Adipocyte (in vitro differentiated cells): Measurements from ENCODE around the gene PPAN.

Experiments
- DNase-seq: peaks from one replicate; pipeline ENCODE4 v3.0.0-alpha.2; 2015; ENCODE audit warnings: low read depth
- H3K27me3 ChIP-seq: replicated peaks from 2 replicates; pipeline ENCODE4 v1.7.0; 2013; ENCODE audit warnings: mild to moderate bottlenecking, low read length, moderate library complexity; ENCODE audit not compliant: control insufficient read depth, insufficient read depth
- H3K36me3 ChIP-seq: 2 replicates; pipeline ENCODE4 v1.7.0; 2013; ENCODE audit warnings: low read length, mild to moderate bottlenecking, moderate library complexity; ENCODE audit not compliant: control insufficient read depth, insufficient read depth, severe bottlenecking
- H3K4me1 ChIP-seq: 2 replicates; pipeline ENCODE4 v1.7.0; 2013; ENCODE audit warnings: mild to moderate bottlenecking, low read length, moderate library complexity; ENCODE audit not compliant: control insufficient read depth, insufficient read depth
- H3K4me3 ChIP-seq: 2 replicates; pipeline ENCODE4 v1.7.0; 2013; ENCODE audit warnings: mild to moderate bottlenecking, low read length, moderate library complexity
- H3K9ac ChIP-seq: 2 replicates; pipeline ENCODE4 v1.7.0; 2013; ENCODE audit warnings: mild to moderate bottlenecking, low read length, moderate library complexity
- H3K9me3 ChIP-seq: 2 replicates; pipeline ENCODE4 v1.7.0; 2013; ENCODE audit warnings: mild to moderate bottlenecking, low read length, moderate library complexity; ENCODE audit not compliant: control insufficient read depth

The PPAN gene, protein sequence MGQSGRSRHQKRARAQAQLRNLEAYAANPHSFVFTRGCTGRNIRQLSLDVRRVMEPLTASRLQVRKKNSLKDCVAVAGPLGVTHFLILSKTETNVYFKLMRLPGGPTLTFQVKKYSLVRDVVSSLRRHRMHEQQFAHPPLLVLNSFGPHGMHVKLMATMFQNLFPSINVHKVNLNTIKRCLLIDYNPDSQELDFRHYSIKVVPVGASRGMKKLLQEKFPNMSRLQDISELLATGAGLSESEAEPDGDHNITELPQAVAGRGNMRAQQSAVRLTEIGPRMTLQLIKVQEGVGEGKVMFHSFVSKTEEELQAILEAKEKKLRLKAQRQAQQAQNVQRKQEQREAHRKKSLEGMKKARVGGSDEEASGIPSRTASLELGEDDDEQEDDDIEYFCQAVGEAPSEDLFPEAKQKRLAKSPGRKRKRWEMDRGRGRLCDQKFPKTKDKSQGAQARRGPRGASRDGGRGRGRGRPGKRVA

DNA sequence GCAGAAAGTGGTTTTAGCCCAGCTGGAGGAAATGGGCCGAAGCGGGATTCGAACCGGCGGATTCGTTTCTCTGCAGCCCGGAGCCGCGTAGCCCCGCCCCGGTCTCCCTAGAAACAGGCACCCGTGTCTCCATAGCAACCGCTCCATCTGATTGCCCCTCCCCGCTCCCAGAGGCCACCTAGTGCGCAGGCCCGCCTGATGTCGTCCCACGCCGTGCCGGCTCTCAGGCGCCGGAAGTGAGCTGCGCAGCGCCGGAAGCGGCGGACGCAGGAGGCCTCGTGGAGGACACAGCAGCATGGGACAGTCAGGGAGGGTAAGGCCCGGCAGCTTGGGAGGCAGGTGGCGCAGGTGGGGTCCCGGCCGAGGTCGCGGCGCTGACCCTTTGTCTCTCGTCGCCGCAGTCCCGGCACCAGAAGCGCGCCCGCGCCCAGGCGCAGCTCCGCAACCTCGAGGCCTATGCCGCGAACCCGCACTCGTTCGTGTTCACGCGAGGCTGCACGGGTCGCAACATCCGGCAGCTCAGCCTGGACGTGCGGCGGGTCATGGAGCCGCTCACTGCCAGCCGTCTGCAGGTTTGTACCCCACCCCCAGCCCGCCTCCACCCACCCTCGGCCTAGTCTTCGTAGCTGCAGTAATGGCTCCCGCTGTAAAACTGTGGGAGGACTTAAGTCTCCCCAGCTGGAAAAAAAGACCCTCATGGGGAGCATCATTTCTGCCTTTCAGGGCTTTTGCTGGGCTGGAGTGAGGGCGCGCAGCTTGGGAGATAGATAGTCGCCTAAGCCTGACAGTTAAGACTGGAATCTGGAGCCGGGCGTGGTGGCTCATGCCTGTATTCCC is at the start of gene PPAN:
Gene PPAN (plus strand): TSS at position 263 of the 837 bp plus-strand sequence. CDS start 33 bp downstream, at position 296.
- peaks cover 10% of the 10 kb centered on the region for H3K4me1 ChIP-seq
- H3K9me3 ChIP-seq, result no peaks in the 10 kb centered on the region
- no peaks in the 10 kb centered on the region for H3K27me3 ChIP-seq
- H3K36me3 ChIP-seq, result peaks cover 39% of the 10 kb centered on the region
- peak within 1 kb of the TSS; percentile 94 for H3K9ac ChIP-seq
- peak; percentile 100 for DNase-seq
- H3K4me3 ChIP-seq, result peak within 1 kb of the TSS; percentile 93

DNA sequence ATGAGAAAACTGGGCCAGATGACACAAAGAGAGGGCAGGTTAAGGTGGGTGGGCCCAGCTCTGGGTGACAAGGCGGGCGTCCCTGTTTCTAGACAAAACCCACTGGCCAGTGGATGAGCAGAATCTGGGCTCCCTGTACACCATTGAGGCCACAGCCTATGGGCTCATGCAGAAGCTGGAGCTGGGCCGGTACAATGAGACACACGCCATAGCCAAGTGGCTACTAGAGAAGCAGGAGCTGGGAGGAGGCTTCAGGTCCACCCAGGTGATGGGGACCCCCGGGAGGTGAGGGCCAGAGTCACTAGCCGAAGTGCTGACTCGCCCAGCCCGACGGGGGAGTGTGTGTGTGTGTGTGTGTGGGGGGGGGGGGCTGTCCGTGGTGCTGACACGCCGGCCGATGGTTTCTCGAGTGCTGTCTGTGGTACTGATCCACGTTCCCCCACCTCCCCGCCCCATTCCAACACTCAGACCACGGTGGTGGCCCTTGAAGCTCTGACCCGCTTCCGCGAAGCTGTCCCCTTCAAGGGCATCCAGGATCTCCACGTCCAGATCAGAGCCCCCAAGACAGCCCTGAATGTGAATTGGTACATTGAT is 44.3 kb upstream of the PPAN start:
- no peaks in the 10 kb centered on the region for H3K4me1 ChIP-seq
- H3K4me3 ChIP-seq, result no peak overlapping the region
- H3K36me3 ChIP-seq, result no peaks in the 10 kb centered on the region
- H3K27me3 ChIP-seq, result peaks cover 35% of the 10 kb centered on the region
- DNase-seq, result peak; percentile 11
- no peaks in the 10 kb centered on the region for H3K9me3 ChIP-seq
- no peak overlapping the region for H3K9ac ChIP-seq

DNA sequence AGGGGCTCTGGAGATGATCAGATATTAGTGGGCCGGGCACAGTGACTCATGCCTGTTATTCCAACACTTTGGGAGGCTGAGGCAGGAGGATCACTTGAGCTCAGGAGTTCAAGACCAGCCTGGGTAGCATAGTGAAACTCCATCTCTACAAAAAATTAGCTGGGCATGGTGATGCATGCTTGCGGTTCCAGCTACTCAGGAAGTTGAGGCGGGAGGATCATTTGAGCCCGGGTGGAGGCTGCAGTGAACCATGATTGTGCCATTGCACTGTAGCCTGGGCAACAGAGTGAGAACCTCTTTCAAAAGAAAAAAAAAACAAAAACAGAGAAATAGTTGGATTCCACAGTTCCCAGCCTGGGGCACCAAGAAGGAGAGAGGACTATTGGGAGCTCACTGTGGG is 38.0 kb upstream of the PPAN start:
- no peak overlapping the region for H3K4me3 ChIP-seq
- no peaks in the 10 kb centered on the region for H3K9me3 ChIP-seq
- H3K36me3 ChIP-seq, result no peaks in the 10 kb centered on the region
- no peak for DNase-seq
- H3K4me1 ChIP-seq, result no peaks in the 10 kb centered on the region
- no peak overlapping the region for H3K9ac ChIP-seq
- H3K27me3 ChIP-seq, result peaks cover 43% of the 10 kb centered on the region

DNA sequence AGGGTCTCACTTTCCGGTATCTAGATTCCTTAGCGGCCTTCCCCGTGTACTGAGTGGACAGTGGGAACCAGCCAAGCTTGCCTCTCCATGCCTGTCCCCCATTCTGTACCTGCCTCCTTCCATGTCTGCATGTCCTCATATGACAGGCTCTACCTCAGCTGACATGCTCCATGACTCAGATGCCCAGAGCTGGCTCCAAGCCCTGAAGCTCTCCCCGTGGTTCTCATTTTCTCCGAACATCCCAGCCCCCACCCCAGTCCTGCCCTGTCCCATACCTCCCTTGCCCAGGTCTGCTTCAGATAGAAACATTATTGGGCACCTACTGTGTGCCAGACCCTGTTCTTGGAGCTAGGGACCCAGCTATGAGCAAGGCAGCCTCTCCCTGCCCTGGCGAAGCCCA is 37.1 kb upstream of the PPAN start:
- Histone ChIP-seq H3K9me3 (peaks cover 6% of the 10 kb centered on the region), H3K4me3 (no peak overlapping the region), H3K9ac (no peak overlapping the region), H3K36me3 (no peaks in the 10 kb centered on the region), H3K27me3 (peaks cover 37% of the 10 kb centered on the region), H3K4me1 (no peaks in the 10 kb centered on the region)
- peak; percentile 5 for DNase-seq

DNA sequence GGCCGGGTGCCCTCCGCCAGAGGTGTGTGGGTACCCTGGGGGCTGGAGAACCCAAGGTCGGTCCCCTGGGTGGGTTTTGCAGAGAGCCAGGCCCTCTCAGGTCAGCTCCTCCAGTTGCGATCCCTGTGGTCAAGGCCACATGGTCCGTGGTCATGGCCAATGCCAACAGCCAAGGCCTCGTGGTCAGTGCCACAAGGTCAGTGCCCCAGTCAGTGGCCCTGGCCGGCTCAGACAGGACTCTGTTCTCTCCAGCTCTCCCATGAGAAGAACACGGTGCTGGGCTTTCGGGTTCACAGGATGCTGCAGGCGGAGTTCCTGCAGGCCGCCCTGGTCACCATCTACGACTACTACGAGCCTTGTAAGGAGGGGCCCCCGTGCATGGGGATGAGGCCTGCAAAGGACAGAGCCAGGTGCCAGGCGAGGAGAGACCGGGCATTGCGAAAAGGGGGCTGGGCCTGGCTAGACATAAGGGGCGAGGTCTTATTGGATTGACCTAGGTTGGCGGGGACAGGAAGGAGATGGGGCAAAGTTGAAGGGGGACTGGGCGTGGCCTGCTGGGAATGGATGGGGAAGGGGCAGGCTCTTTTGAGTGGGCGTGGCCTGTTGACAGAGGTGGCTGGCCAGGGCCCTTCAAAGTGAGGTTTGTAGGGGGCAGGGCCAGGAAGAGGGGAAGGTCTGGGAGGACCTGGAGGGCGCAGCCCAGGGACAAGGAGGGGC is 35.3 kb upstream of the PPAN start:
- no peaks in the 10 kb centered on the region for H3K4me1 ChIP-seq
- H3K27me3 ChIP-seq, result peaks cover 30% of the 10 kb centered on the region
- DNase-seq, result no peak
- no peak overlapping the region for H3K9ac ChIP-seq
- H3K36me3 ChIP-seq, result no peaks in the 10 kb centered on the region
- H3K4me3 ChIP-seq, result no peak overlapping the region
- H3K9me3 ChIP-seq, result peaks cover 8% of the 10 kb centered on the region

DNA sequence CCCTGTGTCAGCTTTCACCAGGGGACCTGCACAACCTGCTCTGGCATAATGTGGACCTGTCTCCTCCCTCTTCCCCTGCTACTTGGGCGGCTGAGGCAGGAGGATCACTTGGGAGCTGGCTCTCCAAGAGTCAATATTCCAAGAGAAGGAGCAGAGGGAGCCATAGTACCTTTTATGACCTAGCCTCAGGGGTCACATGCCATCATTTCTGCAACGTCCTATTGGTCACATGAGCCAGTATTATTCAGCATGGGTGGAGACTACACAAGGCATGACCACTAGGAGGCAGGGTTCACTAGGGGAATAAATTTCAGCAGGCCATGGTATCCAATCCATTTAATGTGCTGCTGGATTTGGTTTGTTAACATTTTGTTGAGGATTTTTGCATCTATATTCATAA is 32.0 kb upstream of the PPAN start:
- H3K36me3 ChIP-seq, result no peaks in the 10 kb centered on the region
- DNase-seq, result peak; percentile 15

DNA sequence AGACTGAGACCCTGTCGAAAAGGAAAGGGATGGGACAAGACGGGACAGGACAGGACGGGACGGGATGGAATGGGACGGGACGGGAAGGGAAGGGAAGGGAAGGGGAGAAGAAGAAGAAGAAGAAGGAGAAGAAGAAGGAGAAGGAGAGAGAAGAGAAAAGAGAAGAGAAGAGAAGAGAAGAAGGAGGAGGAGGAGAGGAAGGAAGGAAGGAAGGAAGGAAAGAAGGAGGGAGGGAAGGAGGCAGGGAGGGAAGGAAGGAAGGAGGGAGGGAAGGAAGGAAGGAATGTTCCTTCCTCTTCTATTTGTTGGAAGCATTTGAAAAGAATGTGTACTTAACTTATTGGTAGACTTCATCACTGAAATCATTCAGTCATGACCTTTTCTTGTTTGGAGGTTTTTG is 29.6 kb upstream of the PPAN start:
- DNase-seq, result no peak
- Histone ChIP-seq H3K9ac (no peak overlapping the region), H3K4me3 (no peak overlapping the region), H3K36me3 (no peaks in the 10 kb centered on the region), H3K9me3 (peaks cover 11% of the 10 kb centered on the region), H3K4me1 (no peaks in the 10 kb centered on the region), H3K27me3 (peaks cover 11% of the 10 kb centered on the region)

More for the DNA sequence above, 32.0 kb upstream of the PPAN start:
- Histone ChIP-seq H3K4me1 (no peaks in the 10 kb centered on the region), H3K4me3 (no peak overlapping the region), H3K9me3 (peaks cover 11% of the 10 kb centered on the region), H3K27me3 (peaks cover 18% of the 10 kb centered on the region), H3K9ac (no peak overlapping the region)

DNA sequence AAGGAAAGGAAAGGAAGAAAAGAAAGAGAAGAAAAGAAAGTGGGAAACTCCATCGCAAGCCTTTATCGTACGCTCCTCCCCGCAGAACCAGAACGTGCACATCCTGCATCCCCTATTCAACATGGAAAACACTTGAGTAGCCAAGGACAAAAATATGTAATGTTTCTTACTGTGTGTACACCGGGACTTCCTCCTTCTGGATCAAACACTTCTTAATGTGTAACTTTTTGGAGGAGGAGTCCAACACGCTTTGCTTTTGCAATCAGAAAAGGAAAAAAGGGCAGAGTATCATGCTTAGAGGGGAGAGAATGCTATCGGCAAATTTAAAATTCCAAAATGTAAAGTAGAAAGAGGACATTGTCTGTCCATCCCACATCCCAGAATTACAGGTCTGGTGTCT is 27.8 kb upstream of the PPAN start:
- Histone ChIP-seq H3K4me1 (no peaks in the 10 kb centered on the region), H3K36me3 (no peaks in the 10 kb centered on the region), H3K4me3 (no peak overlapping the region), H3K27me3 (peaks cover 9% of the 10 kb centered on the region), H3K9me3 (peaks cover 11% of the 10 kb centered on the region), H3K9ac (no peak overlapping the region)
- no peak for DNase-seq

DNA sequence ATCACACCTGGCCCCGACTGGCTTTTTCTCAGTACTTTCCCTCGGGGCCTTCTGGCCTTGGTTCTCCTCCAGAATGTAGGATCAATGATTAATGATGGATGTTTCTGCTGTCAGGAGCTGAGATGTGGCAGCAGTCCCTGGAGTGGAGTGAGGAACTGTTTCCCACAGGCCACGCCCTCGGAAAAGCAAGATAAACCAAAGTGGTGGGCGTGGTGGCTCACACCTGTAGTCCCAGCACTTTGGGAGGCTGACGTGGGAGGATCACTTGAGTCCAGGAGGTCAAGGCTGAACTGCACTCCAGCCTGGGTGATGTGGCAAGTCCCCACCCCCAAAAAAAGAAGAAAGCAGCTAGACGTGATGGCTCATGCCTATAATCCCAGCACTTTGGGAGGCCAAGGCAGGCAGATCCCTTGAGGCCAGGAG is 27.1 kb upstream of the PPAN start:
- peaks cover 9% of the 10 kb centered on the region for H3K27me3 ChIP-seq
- H3K36me3 ChIP-seq, result no peaks in the 10 kb centered on the region
- no peaks in the 10 kb centered on the region for H3K4me1 ChIP-seq
- peaks cover 5% of the 10 kb centered on the region for H3K9me3 ChIP-seq
- H3K9ac ChIP-seq, result no peak overlapping the region
- H3K4me3 ChIP-seq, result no peak overlapping the region
- DNase-seq, result no peak

DNA sequence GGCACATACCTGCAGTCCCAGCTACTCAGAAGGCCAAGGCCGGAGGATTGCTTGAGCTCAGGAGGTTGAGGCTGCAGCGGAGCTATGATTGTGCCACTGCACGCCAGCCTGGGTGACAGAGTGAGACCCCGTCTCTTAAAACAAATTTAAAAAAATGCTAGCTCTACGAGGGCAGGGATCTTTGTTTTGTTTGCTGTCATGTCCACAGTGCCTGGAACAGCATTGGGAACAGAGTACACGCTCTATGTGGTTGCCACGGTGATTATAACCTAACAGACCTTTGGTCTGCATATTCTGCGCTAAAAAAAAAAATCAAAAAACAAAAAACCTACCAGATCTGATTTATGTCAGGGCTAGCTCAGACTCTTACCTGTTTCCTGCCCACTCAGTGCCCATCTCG is 22.3 kb upstream of the PPAN start:
- Histone ChIP-seq H3K9ac (no peak overlapping the region), H3K36me3 (no peaks in the 10 kb centered on the region), H3K4me1 (peaks cover 3% of the 10 kb centered on the region), H3K27me3 (no peaks in the 10 kb centered on the region), H3K4me3 (no peak overlapping the region), H3K9me3 (no peaks in the 10 kb centered on the region)
- no peak for DNase-seq
